Hepatocyte (in vitro differentiated cells): ENCODE measurements around the gene IQGAP2.

ENCODE experiments used
- EZH2 ChIP-seq: fragments of 200-600 bp; sonication (generic); IDR thresholded peaks from 2 replicates; pipeline ENCODE4 v1.6.1; 2016; ENCODE audit warnings: antibody characterized with exemption, mild to moderate bottlenecking, borderline replicate concordance
- EZH2phosphoT487 ChIP-seq: fragments of 200-600 bp; sonication (generic); IDR thresholded peaks from one replicate; pipeline ENCODE4 v1.6.1; 2018; ENCODE audit warnings: antibody characterized with exemption, mild to moderate bottlenecking, low read depth, moderate library complexity; ENCODE audit not compliant: unreplicated experiment, severe bottlenecking
- TF ChIP-seq, protein P1 (sequence below): fragments of 200-600 bp; sonication (generic); IDR thresholded peaks from 2 replicates; pipeline ENCODE4 v1.5.1; 2016; ENCODE audit warnings: antibody characterized with exemption, mild to moderate bottlenecking; ENCODE audit not compliant: poor library complexity

DNA sequence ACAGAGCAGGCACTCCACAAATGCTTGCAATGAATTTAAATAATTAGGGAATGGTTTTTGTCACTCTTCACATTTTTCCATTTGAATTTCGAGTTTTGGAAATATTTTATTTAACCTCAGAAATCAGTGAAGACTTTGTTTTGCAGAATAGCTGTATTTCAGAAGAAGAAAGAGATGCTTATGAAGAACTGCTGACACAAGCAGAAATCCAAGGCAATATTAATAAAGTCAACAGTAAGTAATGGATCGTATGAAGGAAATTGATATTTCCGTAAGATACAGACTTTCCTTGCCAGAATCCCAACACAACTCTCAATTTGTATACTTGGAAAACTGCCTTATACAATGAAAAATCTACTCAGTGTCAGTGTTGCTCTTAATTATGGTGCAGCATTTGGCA, 189.6 kb downstream of the IQGAP2 start:
- TF ChIP-seq, protein P1, sequence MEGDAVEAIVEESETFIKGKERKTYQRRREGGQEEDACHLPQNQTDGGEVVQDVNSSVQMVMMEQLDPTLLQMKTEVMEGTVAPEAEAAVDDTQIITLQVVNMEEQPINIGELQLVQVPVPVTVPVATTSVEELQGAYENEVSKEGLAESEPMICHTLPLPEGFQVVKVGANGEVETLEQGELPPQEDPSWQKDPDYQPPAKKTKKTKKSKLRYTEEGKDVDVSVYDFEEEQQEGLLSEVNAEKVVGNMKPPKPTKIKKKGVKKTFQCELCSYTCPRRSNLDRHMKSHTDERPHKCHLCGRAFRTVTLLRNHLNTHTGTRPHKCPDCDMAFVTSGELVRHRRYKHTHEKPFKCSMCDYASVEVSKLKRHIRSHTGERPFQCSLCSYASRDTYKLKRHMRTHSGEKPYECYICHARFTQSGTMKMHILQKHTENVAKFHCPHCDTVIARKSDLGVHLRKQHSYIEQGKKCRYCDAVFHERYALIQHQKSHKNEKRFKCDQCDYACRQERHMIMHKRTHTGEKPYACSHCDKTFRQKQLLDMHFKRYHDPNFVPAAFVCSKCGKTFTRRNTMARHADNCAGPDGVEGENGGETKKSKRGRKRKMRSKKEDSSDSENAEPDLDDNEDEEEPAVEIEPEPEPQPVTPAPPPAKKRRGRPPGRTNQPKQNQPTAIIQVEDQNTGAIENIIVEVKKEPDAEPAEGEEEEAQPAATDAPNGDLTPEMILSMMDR: no peak
- TF ChIP-seq EZH2 (no peak), EZH2phosphoT487 (no peak)
